Measurements from ENCODE around the gene MTRF1.
A peak's percentile ranks its signal among the peaks of the same experiment; 100 is the strongest.
"Not testable (repeated sequence)": the region's sequence is repeated elsewhere in the genome, so short reads cannot be mapped to it uniquely, and the experiment has no call there.

Gene MTRF1

DNA sequence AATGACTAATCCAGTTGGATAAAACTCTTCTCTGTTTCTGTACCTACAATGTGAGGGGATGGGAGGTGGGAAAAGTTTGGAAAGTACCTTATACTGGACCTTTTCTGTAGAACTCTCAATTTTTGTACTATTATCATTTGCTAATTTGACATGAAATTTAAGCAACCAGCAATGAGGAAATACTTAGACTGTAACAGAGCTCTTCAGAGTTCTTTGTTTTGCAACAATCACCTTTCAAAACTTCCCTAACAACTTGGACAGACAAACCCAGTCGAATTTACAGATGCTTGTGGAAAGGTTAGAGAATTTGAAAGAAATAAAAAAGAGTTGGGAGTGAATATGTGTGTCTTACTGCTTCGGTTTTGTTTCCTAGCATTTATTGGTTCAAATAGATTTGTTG is 85.8 kb downstream of the MTRF1 start:
- peak; percentile 47 for DNase-seq (ENCODE audit: low read depth)

DNA sequence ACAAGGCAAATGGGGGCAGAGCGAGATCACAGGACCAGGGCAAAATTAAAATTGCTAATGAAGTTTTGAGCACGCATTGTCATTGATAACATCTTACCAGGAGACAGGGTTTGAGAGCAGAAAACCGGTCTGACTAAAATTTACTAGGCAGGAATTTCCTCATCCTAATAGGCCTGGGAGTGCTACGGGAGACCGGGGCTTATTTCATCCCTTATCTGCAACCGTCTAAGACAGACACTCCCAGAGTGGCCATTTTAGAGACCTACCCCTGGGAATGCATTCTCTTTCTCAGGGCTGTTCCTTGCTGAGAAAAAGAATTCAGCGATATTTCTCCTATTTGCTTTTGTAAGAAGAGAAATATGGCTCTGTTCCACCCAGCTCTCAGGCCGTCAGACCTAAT is 87.8 kb downstream of the MTRF1 start:
- not testable (repeated sequence) for DNase-seq (ENCODE audit: low read depth)

Measured in amniotic epithelial cell (primary cell).